CD4-positive, alpha-beta T cell treated with Interleukin-1 beta for 1 hour (primary cell): ENCODE results near the gene FAN1.

Experiments
- DNase-seq, 2 donors: peaks; one replicate each; pipeline ENCODE4 v3.0.0-alpha.2; 2020 to 2022

FAN1 gene

DNA sequence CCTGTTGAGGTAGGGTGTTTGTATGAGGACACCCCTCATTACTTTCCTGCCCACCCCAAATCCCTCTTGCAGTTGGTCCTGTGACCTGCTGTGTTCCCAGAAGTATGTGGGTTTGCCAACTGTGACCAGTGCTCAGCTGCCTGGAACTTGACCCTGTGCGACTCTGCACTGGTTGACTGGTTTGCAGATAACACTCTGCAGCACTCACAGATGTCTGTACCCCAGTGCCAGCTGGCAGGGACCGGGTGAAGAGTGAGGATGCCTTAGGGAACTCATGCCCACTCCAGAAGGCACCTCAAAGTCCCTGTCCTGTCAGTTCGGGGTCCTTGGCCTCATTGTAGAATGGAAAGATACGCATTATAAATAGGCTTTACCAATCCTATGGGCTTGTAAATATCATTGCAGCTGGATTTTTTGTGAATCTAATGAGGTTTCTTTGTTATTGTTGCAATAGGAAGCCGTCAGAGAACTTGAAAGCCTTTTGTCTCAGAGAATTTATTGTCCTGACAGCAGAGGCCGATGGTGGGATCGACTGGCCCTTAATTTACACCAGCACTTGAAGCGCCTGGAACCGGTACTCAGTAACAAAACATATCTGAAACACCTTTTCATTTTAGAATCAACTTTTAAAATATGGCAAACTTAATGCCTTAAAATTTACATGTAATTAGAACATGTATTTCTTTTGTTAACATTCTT is 18.2 kb downstream of the FAN1 start:
- no peak for DNase-seq

DNA sequence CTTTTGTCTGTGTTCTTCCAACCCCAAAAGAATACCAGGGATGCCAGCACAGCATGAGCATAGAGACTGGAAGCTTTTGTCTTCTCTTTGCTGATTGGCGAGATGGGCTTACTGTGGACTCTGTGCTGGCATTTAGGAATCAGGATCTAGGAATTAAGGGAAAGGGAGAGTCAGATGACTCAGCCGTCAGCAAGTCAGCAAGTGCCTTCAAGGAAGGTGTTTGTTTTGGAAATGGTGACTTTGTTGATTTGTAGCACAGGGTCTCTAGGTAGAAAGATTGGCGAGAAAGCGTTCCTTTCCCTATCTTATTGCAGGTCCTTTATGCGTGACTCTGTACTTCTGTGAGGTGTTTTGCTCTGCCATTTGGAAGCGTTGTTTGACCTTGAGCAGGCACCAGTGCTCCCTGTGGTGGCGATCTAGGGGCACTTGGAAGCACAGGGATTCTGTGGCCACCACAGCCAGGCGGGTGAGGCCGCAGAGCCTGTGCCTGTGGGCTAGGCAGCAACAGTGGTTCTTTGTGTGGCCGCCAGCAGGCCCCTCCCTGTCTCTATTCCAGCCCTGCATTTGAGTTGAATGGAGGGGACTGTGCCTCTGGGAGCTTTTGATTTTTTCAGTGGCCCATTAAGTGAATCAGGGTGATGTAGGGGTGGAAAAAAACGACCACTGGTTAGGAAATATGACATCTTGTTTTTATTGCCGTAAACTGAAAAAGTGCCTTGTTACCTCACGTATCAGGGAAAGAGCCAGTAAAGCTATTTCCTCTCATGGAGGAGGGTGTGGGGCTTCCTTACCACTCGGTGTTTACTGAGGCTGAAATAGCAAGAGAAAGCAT is 19.0 kb downstream of the FAN1 start:
- DNase-seq, result no peak

DNA sequence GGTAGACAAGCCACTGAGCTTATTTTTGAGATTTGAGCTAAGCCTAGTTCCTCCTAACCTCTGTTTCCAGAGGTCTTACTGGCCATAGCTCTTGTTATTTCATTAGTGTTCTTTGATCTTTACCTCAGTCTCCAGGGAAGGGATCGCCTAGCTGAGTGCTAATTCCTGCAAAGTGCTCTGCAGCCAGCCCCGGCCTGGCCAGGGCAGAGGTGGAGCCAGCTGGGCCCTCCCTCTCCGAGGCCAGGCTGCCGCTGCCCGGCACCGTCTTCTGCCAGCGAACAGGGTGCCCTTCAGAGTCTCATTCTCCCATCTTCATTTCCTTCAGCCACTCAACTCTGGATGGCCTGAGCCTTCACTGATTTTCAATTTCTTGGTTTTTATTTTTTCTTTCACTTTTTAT is 19.7 kb downstream of the FAN1 start:
- no peak for DNase-seq

DNA sequence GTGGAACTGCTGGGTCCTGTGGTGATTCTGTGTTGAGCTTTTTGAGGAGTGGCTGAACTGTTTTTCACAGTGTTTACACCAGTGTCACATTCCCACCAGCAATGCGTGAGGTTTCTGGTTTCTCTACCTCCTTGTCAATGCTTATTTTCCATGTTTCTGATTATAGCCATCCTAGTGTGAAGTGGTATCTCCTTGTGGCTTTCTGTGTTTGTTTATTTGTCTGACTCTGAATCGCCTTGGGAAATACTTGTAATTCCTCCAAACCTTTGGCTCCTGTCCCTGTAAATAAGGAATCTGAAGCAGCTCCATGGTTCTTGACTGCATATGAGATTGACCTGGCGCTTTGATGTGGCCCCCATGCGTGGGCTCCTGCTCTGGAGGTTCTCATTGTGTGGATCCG is 20.6 kb downstream of the FAN1 start:
- DNase-seq, result no peak

DNA sequence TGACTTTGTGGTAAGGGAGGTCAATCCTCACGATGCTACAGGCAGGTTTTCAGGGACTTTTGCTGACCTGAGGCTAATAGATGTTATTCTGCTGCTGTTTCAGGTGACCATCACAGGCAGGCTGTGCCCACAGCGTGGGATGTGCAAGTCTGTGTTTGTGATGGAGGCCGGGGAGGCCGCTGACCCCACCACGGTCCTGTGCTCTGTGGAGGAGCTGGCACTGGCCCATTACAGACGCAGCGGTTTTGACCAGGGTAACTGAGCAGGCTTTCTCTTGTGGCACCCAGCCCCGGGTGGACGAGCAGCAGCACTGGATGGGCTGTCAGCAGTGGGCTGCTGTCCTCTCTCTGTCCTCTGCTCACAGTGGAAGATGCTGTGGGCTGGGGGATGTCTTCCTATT is 22.0 kb downstream of the FAN1 start:
- no peak for DNase-seq

DNA sequence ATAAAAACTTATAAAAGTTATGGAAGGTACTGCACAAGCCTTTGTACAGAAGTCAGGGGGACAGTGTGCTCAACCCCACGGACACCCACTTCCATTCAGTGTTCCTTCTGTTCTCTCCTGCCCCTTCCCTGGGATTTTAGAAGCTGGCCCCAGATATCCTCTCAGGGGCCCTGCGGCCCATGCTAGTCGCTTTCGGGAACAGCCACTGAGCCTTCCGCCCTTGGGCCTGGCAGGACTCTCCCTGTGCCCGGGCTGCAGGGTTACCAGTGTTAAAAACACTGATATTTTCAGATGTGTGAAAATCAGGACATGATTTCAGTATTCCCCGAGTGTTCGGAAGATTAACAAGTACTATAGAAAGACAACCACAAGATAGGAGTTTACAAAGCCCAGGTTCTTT is 22.4 kb downstream of the FAN1 start:
- no peak for DNase-seq

DNA sequence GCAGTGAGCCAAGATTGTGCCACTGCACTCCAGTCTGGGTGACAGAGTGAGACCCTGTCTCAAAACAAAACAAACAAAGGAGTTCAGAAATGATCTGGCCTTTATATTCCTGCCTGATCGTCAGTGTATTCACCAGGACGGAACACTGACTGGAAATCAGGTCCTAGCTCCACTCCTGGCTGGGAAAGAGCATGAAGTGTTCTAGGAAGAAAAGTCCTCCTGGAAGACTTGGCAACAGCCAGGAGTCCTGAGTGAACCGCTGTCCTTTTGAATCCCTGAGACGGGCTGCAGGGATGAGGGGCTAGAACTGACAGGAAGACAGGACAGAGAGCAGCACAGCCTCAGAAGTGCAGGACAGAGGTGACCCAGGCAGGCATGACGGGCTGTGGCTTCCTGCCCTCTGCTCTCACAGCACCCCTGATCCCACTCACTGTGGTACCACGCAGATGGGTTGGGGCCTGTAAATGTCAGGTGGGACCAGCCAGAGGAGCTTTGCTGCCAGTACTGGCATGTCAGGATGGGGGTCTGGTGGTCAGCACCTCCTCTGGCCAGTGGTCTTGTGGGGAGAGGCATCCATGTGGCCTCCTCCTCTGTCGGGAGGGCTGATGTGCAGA is 23.5 kb downstream of the FAN1 start:
- DNase-seq, result no peak

DNA sequence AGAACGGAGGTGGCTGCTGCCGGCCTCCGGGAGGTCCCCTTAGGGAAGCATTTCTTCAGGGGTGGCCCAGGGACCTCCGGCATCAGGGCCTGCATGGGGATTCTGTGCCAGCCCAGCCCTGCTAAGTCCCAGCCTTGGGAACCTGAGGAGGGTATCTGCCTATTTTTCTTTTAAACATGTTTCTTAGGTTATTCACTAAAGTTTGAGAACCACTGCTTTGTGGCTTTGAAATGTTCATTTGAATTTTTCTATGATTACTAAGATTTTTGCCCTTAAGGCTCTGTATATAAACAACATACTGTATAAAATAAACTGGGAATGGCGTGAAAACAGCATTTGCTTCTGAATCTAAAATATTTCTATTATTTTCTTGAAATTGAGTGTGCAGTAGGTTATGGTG is 24.4 kb downstream of the FAN1 start:
- DNase-seq, result no peak

DNA sequence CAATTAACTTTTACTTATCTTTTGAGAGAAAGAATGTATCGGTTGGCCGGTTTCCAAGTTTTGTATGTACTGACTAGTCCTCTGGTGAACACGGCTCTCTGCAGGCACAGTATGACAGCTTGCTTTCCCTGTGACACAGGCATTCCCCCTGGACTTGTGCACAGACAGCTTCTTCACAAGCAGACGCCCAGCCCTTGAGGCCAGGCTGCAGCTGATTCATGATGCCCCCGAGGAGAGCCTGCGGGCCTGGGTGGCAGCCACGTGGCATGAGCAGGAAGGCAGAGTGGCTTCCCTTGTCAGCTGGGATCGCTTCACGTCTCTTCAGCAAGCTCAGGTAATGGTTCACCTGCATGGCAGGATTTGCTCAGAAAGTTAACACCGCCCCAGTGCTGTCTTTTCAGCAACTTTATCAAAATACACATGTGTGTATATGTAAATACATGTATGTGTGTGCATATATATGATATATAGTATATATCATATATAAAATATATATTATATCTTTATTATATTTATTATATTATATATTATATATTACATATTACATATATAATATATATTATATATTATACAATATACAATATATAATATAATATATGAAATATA is 25.5 kb downstream of the FAN1 start:
- no peak for DNase-seq

DNA sequence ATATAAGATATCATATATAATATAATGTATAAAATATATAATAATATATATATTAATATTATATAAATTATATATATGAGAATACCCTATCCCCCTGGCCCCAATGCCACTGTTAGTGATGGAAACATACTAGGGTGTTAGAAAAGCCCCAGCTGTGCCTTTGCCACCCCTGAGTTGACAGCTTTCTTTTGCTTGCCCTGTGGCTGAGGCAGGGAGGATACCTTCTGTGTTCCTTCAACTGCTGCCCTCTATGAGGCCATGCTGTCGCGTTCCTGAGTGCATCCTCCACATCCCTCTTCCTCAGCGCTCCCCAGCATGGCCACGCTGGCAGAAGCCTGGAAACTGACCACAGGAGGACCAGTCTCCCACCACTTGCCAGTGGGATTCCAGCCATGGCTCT is 26.3 kb downstream of the FAN1 start:
- DNase-seq, result no peak

DNA sequence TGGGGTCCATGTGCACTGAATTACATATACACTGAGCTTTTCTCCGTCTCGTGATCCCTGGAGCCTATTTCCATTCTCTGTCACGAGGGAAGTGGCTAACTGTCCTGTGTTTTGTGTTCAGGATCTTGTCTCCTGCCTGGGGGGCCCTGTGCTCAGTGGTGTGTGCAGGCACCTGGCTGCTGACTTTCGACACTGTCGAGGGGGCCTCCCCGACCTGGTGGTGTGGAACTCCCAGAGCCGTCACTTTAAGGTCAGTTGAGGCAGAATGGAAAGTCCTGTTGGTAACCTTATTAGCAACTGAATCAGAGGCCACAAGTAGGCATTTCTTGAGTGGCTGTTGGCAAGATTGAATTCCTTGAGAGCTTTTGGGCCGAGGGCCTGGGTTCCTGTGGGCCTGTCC is 26.7 kb downstream of the FAN1 start:
- DNase-seq, result no peak

DNA sequence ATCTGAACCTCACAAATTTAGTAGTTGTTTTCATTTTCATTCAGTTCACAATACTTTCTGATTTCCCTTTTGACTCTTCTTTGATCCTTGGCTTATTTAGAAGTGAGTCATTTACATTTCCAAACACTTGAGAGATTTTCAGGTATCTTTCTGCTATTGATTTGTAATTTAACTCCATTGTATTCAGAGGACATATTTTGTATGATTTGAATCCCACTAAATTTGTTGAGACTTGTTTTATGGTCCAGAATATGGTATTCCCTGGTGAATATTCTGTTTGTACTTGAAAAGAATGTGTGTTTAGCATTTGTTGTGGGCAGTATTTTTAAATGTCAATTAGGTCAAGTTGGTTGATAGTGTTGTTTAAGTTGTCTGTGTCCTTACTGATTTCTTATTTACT is 29.6 kb downstream of the FAN1 start:
- no peak for DNase-seq

DNA sequence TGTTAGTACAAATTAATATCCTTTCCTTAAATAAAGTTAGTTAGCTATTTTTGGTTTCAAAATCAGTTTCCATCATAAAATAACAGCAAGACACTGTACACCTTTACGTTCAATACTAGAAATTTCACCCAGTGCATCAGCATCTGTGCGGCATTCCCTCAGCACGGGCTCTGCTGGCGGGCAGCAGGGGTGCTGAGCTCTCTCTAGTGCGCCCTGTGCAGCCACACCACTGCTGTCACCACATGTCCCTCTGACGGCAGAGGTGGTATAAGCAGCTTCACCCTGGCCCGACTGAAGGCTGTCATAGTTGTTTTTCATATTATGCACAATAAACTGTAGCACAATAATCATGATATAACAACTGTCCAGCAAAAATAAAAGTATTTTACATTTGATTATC is 35.4 kb downstream of the FAN1 start:
- no peak for DNase-seq

DNA sequence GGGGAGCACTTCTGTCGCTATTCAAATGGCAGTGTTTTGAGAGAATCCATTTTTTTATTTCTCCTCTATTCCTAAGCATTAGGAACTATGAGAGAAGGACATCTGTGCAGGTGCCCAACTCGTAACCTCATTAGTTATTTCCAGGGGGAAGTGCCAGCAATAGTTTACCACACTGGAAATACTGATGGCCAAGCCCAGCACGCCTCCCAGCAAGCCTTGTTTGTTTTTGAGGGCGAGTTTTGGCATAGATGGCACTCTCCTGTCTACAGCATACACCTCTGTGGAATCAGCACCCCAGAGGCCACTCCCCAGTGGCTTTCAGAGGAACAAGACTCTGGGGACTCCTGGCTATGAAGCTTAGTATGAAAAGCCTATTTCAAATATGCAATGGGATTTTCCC is 36.6 kb downstream of the FAN1 start:
- DNase-seq, result no peak

DNA sequence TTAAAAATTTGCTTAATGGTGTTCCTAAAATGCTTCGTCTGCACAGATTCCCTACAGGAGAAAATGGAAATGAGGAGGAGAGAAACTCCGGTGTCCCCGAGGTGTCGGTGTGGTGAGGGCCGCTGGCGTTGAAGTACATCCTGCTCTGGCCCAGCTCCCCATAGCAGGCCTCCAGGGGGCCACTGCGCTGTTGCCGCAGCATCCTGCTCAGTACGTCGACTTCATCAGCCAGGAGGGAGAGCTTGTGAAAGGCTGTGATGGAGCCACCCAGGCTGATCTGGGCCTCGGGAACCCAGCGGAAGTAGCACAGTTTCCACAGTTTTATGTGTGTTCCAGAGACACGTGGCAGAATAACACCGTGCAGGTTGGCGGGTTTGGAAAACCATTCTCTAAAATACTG is 37.8 kb downstream of the FAN1 start:
- DNase-seq, result no peak

DNA sequence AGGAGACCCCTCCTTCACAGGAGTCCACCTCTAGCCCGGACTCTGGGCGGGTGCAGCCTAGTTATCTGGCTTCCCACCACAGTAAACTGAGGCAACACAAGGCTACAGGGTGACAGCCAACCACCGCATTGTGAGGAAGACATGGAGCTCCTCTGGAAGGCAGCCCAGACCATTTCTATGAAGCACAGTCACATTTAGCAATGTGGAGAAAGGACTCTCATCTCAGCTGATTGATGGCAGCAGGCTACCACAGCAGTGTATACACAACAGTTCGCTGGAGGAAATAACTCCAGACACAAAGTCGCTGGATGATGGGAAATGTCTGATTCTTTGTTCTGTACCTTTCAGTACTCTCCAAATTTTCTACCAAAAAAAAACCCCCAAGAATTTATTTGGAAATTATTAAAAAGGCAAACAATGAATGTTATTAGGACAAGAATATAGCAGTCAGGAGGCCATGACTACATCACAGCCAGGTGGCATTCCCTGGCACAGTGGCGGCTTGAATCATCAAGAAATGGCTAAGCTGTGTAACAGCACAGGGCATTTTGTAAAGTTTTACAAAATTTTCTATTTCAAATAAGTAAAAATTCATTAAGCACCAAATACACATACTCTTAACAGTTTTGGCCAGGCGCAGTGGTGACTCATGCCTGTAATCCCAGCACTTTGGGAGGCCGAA is 40.1 kb downstream of the FAN1 start:
- no peak for DNase-seq

DNA sequence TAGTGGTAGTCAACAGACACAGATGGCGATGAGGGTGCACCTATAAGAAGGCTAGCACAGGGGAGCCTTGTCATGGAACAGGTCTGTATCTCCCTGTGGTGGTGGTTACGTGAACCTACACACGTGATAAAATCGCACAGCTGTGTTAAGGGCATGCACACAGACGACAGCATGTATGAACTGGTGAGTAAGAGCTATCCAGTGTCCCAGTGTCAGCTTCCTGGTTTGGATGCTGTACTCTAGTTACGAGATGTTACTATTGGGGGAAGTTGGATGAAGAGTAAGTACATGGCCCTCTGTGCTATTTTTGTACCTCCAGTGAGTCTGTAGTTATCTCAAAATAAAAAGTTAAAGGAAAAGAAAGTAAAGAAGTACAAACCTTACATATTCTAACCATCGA is 49.5 kb downstream of the FAN1 start:
- DNase-seq, result no peak

DNA sequence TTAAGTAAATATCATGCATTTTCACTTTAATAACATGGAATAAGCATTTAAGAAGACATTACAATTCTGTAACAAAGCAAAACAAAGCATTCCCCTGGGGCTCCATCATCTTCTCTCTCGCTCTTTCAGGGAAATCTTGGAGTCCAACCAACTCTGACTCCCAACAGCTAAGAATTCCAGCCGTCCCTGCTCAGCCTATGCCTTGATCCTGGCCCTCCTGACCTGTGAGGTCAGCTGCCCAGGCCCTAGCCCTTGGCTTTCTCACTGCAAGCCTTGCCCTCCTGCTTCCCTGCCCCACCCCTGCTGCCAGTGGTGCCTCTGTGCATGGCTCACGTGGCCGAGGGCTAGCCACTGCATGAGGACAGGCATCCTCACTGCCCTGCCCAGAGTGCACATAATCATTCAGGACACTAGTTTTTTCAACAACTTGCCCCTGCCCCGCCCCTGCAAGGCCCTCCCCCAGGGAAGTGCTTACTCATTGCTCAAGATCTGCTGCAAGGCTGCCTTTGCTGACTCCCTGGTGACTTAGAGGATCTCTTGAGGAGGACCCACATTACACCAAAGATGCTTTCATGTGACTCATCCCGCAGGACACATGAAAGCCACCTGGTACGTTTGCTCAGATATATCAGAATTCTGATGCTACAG is 50.1 kb downstream of the FAN1 start:
- peak in 1 of 2 donors; percentile 14 for DNase-seq

DNA sequence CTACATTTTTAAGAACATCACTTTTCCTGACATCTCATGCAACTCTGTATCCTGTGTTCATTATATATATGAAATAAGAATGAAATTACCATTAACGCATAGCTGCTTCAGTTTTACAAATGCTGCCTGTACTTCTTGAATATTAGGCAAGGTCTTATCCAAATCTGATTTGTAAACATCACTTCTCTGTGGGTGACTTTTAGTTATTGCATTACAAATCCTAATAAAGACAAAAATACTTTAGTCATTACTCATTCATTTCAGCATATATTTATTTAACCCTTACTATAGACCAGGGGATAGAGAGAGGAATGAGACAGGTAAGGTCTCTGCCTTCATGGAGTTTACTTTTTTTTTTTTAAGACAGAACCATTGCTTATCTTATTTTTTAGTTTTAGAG is 51.0 kb downstream of the FAN1 start:
- no peak for DNase-seq

DNA sequence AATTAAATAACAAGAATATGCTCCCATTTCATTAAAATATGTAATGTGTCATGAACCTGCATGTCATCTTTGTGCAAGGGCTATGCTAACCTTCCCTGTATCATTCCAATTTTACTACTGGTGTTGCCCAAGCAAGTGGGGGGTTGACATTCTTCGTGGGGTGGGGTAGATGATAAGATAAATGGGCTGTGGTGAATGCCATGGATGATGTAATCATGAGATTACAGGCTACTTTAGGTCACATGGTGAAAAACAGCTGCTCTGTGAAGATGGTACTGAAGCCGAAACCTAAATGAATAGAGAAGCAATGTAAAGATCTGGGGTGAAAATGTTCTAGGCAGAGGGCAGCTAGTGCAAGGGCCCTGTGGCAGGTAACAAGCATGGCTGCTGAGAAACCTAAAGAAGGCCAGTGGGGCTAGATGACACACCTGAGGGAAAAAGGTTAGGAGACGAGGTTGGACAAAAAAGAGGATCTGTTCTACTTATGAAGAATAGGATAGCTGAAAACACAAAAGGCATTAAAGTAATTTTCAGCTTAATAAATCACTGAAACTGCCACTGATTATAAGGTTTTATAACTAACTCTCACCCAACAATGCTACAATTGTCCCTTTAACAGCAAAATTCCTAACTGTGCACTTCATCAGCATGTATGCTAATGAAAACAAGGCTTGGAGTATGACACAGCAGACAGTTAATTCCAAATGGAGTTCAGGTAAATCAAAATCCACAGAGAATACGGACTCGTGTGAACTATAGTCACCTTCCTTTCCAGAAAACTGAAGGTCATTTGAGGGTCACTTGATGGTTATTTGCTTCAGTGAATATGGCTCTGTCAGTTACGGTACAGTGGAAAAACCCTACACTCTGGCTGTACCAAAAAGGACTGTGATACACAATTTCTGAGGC is 52.8 kb downstream of the FAN1 start:
- no peak for DNase-seq

DNA sequence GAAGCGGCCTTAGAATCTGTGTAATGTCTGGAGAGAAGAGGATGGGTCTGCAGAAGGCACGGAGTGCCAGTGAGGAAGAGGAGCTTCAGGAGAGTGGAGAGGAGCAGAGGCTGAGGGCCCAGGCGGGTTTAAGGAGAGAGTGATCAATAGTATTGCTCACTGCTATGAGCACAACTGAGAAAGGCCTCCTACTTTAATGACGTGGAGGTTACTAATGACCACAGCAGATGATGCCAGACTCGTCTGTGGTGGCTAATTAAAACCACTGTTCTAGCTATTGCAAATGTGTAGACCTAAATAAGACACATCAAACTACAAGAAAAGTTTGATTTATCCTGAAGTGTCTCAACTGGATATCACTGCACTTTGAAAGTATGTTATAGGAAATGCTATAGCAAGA is 54.5 kb downstream of the FAN1 start:
- no peak for DNase-seq

DNA sequence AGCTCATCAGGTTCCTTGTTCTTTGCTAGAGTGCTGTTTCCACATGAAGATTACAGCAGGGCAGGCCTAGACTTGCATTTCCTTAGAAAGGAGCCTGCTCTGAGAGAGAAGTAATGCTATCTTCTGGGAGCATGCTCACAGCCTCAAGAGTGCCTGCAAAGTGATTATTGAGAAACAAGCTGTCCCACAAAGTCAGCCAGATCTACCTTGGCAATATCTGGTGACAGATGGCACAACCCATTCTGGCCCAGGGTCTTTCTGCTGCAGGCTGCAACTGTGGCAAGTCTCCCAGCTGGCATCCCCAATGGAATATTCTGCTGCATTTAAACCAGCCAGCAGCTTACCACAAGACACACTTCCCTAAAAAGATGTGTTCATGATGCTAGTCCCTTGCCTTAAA is 58.4 kb downstream of the FAN1 start:
- no peak for DNase-seq
